Activated CD4-positive, alpha-beta T cell treated with anti-CD3 and anti-CD28 coated beads, Interleukin-2, amount 50 U/mL, for 4 hours (primary cell): ENCODE results near the gene SALL2.
"Not testable (repeated sequence)": the region's sequence is repeated elsewhere in the genome, so short reads cannot be mapped to it uniquely, and the experiment has no call there.

Experiments
- DNase-seq, 2 experiments: peaks; one replicate each; pipeline ENCODE4 v3.0.0-alpha.2; 2020

The SALL2 gene

GRCh38 chr14:21525962-21526671, at the start of gene SALL2:
SALL2 (minus strand) TSS chr14:21526346; CDS start chr14:21526127, 219 bp downstream.
- peak; percentile 63 to 64 for DNase-seq

GRCh38 chr14:21575661-21576060, 49.5 kb upstream of the SALL2 start:
- DNase-seq = no peak

- DNase-seq = no peak
Measured at GRCh38 chr14:21572604-21573003, 46.5 kb upstream of the SALL2 start.

GRCh38 chr14:21558703-21559170, 32.6 kb upstream of the SALL2 start:
- no peak for DNase-seq

GRCh38 chr14:21557084-21557901, 31.1 kb upstream of the SALL2 start:
- peak; percentile 74 for DNase-seq

GRCh38 chr14:21556378-21557083, 30.4 kb upstream of the SALL2 start:
- DNase-seq = no peak

- no peak for DNase-seq
Measured at GRCh38 chr14:21553266-21553665, 27.1 kb upstream of the SALL2 start.

GRCh38 chr14:21544588-21544987, 18.4 kb upstream of the SALL2 start:
- DNase-seq = not testable (repeated sequence)

- no peak for DNase-seq
Measured at GRCh38 chr14:21543963-21544362, 17.8 kb upstream of the SALL2 start.

- DNase-seq = no peak
Measured at GRCh38 chr14:21543521-21543960, 17.4 kb upstream of the SALL2 start.

GRCh38 chr14:21541413-21542074, 15.4 kb upstream of the SALL2 start:
- DNase-seq = no peak

- no peak for DNase-seq
Measured at GRCh38 chr14:21539189-21539940, 13.2 kb upstream of the SALL2 start.

- no peak for DNase-seq
Measured at GRCh38 chr14:21537090-21537424, 10.9 kb upstream of the SALL2 start.

- DNase-seq = no peak
Measured at GRCh38 chr14:21536418-21537089, 10.4 kb upstream of the SALL2 start.

- no peak for DNase-seq
Measured at GRCh38 chr14:21535545-21536417, 9.6 kb upstream of the SALL2 start.

GRCh38 chr14:21534576-21534975, 8.4 kb upstream of the SALL2 start:
- no peak for DNase-seq

GRCh38 chr14:21533294-21533693, 7.1 kb upstream of the SALL2 start:
- DNase-seq = no peak

GRCh38 chr14:21529515-21529914, 3.4 kb upstream of the SALL2 start:
- no peak for DNase-seq

- no peak for DNase-seq
Measured at GRCh38 chr14:21528381-21529348, 2.5 kb upstream of the SALL2 start.
